UCSD-AML1 (cell line): Measurements from ENCODE around the gene LZIC.

Source experiments
- DNase-seq: peaks from one replicate; lab custom pipeline; 2025; ENCODE audit not compliant: unreplicated experiment; lab: John Stamatoyannopoulos, UW

LZIC gene

DNA sequence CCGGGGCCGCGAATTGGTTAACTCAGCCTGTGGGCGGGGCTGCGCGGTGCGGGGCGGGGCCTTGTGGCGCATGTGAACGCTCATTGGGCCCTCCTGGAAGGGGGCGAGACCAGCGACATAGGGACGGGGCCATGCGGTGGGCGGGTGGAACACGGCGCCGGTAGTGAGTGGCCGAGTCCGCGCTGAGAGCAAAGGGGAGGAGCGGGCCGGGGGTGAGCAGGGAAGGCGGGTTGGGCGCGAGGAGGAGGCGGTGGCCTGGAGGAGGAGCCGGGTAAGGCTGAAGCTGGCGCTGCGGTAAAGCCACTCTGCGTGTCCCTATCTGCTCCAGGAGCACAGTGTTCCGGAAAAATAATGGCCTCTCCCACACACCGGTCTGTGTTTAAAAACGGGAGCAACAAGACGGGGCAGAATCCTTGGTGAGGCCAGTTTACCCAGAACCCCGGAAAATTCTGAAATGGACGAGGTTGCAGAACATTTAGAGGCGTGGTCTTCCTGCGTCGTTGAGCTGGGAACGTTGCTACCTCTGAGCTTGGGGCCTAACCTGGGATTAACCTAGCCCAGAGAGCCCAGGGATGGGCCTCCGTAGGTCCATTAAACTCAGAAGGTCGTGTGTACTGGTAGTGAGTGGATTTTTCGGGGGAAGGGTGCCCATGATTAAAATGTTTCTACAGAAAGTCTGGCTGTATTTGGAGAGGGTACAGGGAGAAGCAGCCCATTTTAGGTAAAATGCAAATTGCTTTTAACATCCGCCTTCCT, 32.6 kb downstream of the LZIC start:
- peak; percentile 100 for DNase-seq

DNA sequence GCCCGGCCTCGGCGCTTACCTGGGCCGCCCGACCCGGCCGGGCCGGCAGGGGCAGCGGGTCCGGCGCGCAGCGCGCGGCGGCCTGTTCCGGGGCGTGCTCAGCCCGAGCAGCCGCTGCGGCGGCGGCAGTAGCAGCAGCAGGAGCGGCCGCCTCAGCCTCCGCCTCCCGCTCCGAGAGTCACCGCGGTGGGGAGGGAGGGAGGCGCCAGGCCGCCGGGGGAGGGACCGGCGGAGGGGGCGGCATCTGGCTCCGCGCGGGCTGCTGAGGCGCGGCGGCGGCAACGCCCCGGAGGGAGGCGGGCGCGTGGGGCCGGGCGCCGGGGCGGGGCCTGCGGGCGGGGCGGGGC, 33.1 kb downstream of the LZIC start, which contains the start of gene CTNNBIP1:
Gene CTNNBIP1, minus strand, starts transcription at position 194 of the 347 bp plus-strand sequence. CDS start 38,205 bp downstream, outside the sequence.
- no peak for DNase-seq

- no peak for DNase-seq
Measured at GRCh38 chr1:9909234-9910046, 33.8 kb downstream of the LZIC start.

DNA sequence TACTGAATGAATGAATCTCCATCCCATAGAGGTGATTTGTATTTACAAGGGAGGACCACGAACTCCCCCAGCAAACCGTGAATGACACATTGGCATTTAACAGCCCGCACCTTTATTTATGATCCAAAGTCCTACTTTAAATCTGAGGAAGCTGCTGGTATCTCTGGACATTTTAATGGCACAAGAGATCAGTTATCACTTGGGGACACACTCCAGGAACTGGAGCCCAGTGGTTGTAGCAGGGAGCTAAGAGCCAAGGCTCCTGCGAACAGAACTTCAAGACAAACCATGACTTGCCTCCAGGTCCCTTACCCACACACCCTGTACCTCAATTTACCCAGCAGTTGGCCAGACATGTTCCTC, 34.3 kb downstream of the LZIC start:
- DNase-seq: no peak

- DNase-seq: no peak
Measured at GRCh38 chr1:9907441-9907840, 35.8 kb downstream of the LZIC start.

- DNase-seq: no peak
Measured at GRCh38 chr1:9906466-9906865, 36.7 kb downstream of the LZIC start.

- DNase-seq: no peak
Measured at GRCh38 chr1:9905010-9905409, 38.2 kb downstream of the LZIC start.

DNA sequence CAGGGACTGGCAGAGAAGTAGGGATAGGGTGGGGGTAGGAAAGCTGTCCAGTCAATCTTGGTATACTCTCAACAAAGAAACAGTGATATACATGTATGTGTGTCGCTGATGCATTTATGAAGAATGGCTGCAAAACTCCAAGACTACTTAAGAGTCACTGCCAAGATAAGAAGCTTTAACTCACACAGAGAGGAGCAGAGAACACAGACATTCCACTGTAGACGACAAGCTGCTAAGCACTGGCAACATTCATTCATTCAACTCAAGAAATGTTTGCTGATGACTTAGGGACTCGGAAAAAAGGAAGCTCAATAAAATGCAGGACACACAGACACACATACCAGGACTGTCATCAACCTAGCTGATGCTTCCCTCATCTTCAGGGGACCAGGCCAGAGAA, 38.6 kb downstream of the LZIC start:
- no peak for DNase-seq

- DNase-seq: no peak
Measured at GRCh38 chr1:9903801-9904527, 39.2 kb downstream of the LZIC start.

- DNase-seq: no peak
Measured at GRCh38 chr1:9902060-9902452, 41.1 kb downstream of the LZIC start.

GRCh38 chr1:9901148-9902059, 41.8 kb downstream of the LZIC start:
- DNase-seq: no peak

DNA sequence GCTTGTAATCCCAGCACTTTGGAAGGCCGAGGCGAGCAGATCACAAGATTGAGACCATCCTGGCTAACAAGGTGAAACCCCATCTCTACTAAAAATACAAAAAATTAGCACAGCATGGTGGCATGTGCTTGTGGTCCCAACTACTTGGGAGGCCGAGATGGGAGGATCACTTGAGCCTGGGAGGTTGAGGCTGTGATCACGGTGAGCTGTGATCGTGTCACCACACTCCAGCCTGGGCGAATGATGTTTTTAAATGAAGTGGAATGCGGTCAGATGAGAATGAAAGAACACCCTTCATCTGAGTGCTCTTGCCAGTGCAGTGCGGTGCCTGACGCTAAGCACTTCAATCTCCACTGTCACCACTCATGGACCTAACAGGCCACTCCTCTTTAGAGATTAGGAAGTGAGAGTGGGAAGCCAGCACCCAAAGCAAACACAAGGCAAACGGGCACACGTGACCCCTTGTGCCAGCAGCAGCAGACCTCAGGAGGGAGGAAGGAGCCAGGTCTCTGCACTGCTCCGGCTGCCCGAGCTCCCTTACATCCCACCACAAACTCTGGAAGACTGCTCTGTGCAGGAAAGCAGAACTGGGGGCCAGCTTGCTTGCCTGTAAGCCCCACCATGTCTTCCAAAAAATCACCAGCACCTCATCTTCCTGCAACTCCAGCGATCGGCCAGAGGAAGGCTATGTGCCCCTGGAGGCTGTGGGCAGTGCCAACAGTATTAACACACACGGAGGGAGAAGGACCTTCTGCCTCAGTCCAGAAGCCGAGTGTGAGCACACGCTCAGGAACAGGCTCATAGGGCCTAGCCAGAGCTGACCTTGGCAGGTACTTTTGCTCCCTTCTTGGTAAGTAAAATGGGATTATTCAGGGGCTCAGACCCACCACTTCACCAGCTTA, 42.8 kb downstream of the LZIC start:
- peak; percentile 66 for DNase-seq

DNA sequence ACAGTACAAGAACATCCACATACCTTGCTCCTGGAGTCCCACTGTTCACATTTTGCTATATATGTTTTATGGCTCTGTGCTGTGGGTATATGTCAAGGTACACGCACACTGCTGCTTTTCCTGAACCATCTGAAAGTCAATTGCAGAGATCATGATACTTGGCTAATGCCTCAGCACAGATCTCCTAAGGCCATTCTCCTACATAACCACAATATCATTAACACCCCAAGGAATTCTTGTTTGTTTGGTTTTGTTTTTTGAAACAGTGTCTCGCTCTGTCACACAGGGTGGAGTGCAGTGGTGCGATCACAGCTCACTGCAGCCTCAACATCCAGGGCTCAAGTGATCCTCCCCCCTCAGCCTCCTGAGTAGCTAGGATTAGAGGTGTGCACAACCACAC, 49.1 kb downstream of the LZIC start:
- no peak for DNase-seq

DNA sequence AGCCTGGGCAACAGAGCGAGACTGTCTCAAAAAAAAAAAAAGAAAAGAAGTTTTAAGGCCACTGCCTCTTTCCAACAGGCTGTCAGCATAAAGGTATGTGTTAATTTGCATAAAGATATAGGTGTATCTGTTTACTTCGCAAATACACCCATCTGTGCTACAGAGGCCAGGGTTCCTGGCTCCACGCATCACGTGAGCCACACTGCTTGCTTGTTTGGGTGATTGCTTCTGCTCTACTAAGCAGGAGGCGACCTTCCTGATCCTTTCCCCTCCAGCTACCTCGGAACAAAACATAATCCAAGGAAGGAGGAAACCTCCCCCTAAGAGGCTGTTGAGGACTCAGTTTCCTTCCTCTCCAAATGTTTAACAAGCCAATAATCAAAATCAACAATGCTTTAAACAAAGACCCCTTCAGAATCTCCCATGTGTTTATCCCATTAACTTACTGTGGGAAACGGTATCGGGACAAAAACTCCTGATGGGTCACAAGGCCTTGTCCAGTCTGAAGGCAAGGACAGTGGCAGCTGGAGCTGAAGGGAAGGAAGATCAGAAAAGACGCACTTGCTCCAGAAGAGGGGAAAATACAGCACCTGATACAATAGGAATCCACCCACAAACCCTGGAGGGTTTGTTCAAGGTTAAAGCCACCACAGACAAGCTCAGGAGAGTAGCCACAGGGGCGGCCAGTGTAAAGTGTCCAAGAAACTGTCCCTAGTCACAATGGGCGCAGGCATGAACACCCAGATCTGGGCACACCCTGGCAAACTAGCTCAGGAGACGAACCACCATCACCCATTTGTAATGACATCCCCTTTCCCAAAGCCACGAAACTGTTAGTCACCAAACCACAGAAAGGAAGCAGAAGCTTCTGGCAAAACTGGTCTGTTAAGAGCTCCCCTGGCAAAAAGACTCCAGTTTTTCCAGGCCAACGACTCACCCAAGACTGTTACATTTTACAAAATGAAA, 50.3 kb downstream of the LZIC start:
- peak; percentile 51 for DNase-seq

- DNase-seq: no peak
Measured at GRCh38 chr1:9891207-9891606, 52.0 kb downstream of the LZIC start.

GRCh38 chr1:9890224-9890731, 52.9 kb downstream of the LZIC start:
- DNase-seq: no peak

DNA sequence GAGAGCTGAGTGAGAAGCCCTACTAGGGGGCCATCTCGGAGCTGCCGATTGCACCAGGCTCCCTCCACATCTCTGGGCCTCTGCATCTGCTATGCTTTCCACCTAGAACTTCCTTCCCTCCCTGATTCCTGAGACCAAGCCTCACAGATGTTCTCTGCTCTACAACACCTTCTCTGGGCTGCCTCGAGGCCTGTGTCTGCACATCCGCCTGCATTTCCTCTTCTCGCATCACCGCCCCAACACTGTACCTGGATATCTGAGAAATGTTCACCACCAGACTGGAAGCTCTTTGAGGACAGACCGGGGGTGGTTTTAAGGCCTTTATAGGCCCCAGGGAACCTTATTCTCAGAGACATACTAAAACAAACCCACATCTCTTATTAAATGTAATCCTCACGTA, 53.8 kb downstream of the LZIC start:
- DNase-seq: no peak

DNA sequence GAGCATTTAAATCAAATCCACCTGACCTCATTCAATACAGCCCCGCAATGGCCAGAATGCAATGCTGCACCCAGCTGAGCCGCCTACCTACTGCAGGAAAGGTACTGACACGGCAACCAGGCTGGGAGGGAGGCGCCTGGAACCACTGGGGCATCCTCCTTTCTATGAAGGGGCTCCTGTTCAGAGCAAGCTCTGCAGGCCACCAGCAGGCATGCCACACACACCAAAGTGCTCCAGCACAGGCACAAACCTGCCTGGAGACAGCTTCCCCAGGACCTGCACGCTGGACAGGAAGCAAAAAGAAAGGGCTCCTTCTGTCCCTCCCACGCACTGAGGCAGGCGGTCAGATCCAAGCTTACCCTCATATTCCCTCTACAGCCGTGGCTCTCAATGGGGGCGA, 54.3 kb downstream of the LZIC start:
- DNase-seq: no peak
